SU-DHL-6 (cell line): Measurements from ENCODE around the gene LRRC43.
"Not testable (repeated sequence)": the region's sequence is repeated elsewhere in the genome, so short reads cannot be mapped to it uniquely, and the experiment has no call there.

Experiments used
- H2AFZ ChIP-seq: fragments of 200-600 bp; sonication (generic); 2 replicates; pipeline ENCODE4 v1.6.1; 2014; ENCODE audit warnings: low read depth, mild to moderate bottlenecking, moderate library complexity, mixed read lengths, antibody characterized with exemption, low read length; ENCODE audit not compliant: severe bottlenecking
- H3F3A ChIP-seq: fragments of 200-600 bp; shearing (Covaris generic); 2 replicates; pipeline ENCODE4 v1.6.0; 2016; ENCODE audit warnings: antibody characterized with exemption, mild to moderate bottlenecking; ENCODE audit not compliant: insufficient read depth
- H3K27ac ChIP-seq: fragments of 200-600 bp; sonication (generic); 2 replicates; pipeline ENCODE4 v1.5.1; 2016; ENCODE audit warnings: low read depth, mild to moderate bottlenecking, low read length, moderate library complexity, mixed read lengths
- H3K27me3 ChIP-seq: fragments of 200-600 bp; sonication (generic), shearing (Covaris generic); 2 replicates; pipeline ENCODE4 v1.6.0; 2014; ENCODE audit warnings: mild to moderate bottlenecking, low read length
- H3K36me3 ChIP-seq: fragments of 200-600 bp; sonication (generic); 2 replicates; pipeline ENCODE4 v1.6.1; 2014; ENCODE audit warnings: mild to moderate bottlenecking, low read length, mixed read lengths
- H3K4me2 ChIP-seq: fragments of 300-600, 200-600 bp; shearing (Covaris generic), sonication (generic); 2 replicates; pipeline ENCODE4 v1.6.0; 2014; ENCODE audit warnings: low read length, low read depth, mild to moderate bottlenecking; ENCODE audit not compliant: poor library complexity, severe bottlenecking
- H3K4me3 ChIP-seq: fragments of 200-600 bp; sonication (generic); 2 replicates; pipeline ENCODE4 v1.5.1; 2014; ENCODE audit warnings: antibody characterized with exemption, low read length, mild to moderate bottlenecking, mixed read lengths; ENCODE audit not compliant: insufficient read depth, poor library complexity, severe bottlenecking
- H3K79me2 ChIP-seq: fragments of 200-600 bp; sonication (generic); 2 replicates; pipeline ENCODE4 v1.6.1; 2014; ENCODE audit warnings: mild to moderate bottlenecking, low read length, moderate library complexity; ENCODE audit not compliant: insufficient read depth
- H3K9ac ChIP-seq: fragments of 200-600 bp; sonication (generic); 2 replicates; pipeline ENCODE4 v1.7.0; 2014; ENCODE audit warnings: mild to moderate bottlenecking, low read length
- H3K9me2 ChIP-seq: fragments of 200-600 bp; sonication (generic); replicated peaks from 2 replicates; pipeline ENCODE4 v1.6.1; 2014; ENCODE audit warnings: low read length; ENCODE audit not compliant: insufficient read depth
- H3K9me3 ChIP-seq: fragments of 200-600 bp; sonication (generic); 2 replicates; pipeline ENCODE4 v1.6.1; 2014; ENCODE audit warnings: low read length, mixed read lengths; ENCODE audit not compliant: insufficient read depth
- H4K20me1 ChIP-seq: fragments of 200-600 bp; sonication (generic); 2 replicates; pipeline ENCODE4 v1.6.1; 2014; ENCODE audit warnings: low read depth, mild to moderate bottlenecking, antibody characterized with exemption, low read length, moderate library complexity, mixed read lengths
- EZH2phosphoT487 ChIP-seq: fragments of 200-600 bp; sonication (generic), shearing (Covaris generic); conservative IDR thresholded peaks from 2 replicates; pipeline ENCODE4 v1.6.1; 2018; ENCODE audit warnings: mild to moderate bottlenecking, antibody characterized with exemption, low read length, moderate library complexity, mixed read lengths
- TF ChIP-seq, protein P1 (sequence below): fragments of 200-600 bp; sonication (generic); IDR thresholded peaks from one replicate; pipeline ENCODE4 v1.5.1; 2017; ENCODE audit warnings: antibody characterized with exemption, mild to moderate bottlenecking, low read length, moderate library complexity; ENCODE audit not compliant: insufficient read depth, poor library complexity, severe bottlenecking

LRRC43 gene

DNA sequence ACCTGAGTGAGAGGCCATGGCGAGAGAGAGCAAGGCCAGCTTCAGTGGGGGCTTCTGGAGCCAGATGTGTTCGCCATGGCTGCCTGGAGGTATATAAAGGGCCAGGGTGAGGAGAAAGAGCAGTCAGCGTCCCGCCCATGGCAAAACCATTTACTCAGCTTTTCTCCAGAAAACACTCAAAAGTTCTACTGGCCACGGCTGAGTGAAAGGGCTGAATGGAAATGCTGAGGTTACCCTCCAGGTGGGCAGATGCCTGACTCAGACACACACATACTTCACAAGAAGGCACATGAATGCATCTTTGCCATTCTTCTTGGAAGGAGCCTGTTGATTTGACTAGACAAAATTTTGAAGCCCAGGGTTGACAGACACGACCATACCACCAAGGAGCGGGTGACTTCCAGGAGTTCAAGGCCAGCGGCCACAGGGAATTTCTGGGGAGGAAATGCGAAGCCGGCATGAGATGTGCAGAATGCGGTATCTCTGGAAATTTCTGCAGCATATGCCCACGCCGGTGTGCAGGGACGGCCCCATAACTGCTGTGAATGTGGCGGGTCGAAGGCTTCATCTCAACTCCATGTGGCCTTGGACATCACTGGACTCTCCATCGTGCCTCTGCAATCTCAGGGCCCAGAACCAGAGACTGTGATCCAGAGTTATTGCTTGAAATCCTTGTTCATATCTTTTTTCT is 8.6 kb upstream of the LRRC43 start, which contains the start of gene IL31:
Gene IL31 (minus strand): TSS at position 67 of the 691 bp plus-strand sequence. CDS start 49 bp downstream, at position 18.
- TF ChIP-seq EZH2phosphoT487: no peak
- TF ChIP-seq, protein P1, sequence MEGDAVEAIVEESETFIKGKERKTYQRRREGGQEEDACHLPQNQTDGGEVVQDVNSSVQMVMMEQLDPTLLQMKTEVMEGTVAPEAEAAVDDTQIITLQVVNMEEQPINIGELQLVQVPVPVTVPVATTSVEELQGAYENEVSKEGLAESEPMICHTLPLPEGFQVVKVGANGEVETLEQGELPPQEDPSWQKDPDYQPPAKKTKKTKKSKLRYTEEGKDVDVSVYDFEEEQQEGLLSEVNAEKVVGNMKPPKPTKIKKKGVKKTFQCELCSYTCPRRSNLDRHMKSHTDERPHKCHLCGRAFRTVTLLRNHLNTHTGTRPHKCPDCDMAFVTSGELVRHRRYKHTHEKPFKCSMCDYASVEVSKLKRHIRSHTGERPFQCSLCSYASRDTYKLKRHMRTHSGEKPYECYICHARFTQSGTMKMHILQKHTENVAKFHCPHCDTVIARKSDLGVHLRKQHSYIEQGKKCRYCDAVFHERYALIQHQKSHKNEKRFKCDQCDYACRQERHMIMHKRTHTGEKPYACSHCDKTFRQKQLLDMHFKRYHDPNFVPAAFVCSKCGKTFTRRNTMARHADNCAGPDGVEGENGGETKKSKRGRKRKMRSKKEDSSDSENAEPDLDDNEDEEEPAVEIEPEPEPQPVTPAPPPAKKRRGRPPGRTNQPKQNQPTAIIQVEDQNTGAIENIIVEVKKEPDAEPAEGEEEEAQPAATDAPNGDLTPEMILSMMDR: no peak

DNA sequence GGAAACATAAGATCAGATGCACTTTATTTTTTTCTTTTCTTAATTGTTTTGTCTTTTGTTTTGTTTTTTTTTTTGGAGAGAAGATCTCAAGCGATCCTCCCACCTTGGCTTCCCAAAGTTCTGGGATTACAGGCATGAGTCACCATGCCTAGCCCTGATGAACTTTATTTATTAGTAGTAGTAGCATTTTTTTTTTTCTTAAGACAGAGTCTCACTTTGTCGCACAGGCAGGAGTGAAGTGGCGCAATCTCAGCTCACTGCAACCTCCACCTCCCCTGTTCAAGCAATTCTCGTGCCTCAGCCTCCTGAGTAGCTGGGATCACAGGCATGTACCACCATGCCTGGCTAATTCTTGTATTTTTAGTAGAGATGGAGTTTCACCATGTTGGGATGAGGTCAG is 6.5 kb upstream of the LRRC43 start:
- H3K27me3 ChIP-seq, H3K4me2 ChIP-seq, H3K9me3 ChIP-seq, H3K9me2 ChIP-seq, H3K36me3 ChIP-seq, H3K4me3 ChIP-seq, H4K20me1 ChIP-seq, H3F3A ChIP-seq, H3K27ac ChIP-seq, H3K9ac ChIP-seq, H2AFZ ChIP-seq, H3K79me2 ChIP-seq: not testable (repeated sequence)

More for the DNA sequence above, 8.6 kb upstream of the LRRC43 start, which contains the start of gene IL31:
- Histone ChIP-seq H3F3A (no peaks in the 10 kb centered on the region), H3K4me3 (no peak within 1 kb of the TSS), H3K4me2 (no peak within 1 kb of the TSS), H3K36me3 (no peaks in the 10 kb centered on the region), H3K9me3 (no peaks in the 10 kb centered on the region), H3K9ac (no peak within 1 kb of the TSS), H4K20me1 (no peaks in the 10 kb centered on the region), H3K27ac (no peak within 1 kb of the TSS), H3K27me3 (no peaks in the 10 kb centered on the region), H2AFZ (no peak within 1 kb of the TSS), H3K9me2 (no peaks in the 10 kb centered on the region), H3K79me2 (no peaks in the 10 kb centered on the region)

DNA sequence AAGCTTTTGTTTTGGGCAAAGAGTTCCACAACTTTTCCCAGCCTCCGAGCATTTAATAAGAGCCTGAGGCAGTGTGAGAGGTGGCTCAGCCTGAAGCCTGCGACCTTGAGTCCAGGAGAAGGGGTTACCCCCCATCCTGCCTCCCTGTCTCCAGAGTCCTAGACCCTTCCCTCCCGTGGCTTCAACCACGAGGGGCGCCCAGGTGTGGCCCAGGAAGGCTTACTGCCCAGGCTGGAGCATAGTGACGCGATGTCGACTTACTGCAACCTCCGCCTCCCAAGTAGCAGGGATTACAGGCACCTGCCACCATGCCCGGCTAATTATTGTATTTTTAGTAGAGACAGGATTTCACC is 641 bp downstream of the LRRC43 start:
- Histone ChIP-seq H3K9me2 (no peaks in the 10 kb centered on the region), H2AFZ (no peak overlapping the region), H3K79me2 (no peaks in the 10 kb centered on the region), H3K4me2 (no peak overlapping the region), H3K9ac (no peak overlapping the region), H3K27me3 (no peaks in the 10 kb centered on the region), H3K4me3 (no peak overlapping the region), H3K36me3 (no peaks in the 10 kb centered on the region), H3K9me3 (no peaks in the 10 kb centered on the region), H3K27ac (no peak overlapping the region), H3F3A (no peaks in the 10 kb centered on the region), H4K20me1 (no peaks in the 10 kb centered on the region)
- TF ChIP-seq, protein P1: no peak
- no peak for TF ChIP-seq EZH2phosphoT487

DNA sequence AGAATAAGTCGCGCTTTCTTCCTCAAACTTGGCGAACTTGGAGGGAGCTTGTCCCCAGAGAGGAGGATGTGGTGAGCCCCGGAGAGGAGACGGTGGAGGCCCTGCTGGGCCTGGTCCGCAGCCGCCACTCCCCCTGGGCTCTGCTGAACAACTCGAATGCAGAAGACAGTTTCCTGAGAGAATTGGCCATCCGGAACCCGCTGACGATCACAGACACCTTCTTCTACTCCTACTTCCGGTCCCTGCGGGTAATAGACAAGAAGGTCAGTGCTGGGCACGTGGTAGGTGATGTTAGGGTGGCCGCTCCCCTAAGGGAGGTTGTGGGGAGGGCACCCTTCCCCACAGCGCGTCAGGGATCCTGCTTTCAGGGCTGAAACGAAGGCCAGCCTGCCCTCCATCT is 1.6 kb downstream of the LRRC43 start:
- no peaks in the 10 kb centered on the region for H3K79me2 ChIP-seq
- no peak overlapping the region for H2AFZ ChIP-seq
- H4K20me1 ChIP-seq: no peaks in the 10 kb centered on the region
- TF ChIP-seq, protein P1: no peak
- TF ChIP-seq EZH2phosphoT487: no peak
- no peak overlapping the region for H3K27ac ChIP-seq
- no peaks in the 10 kb centered on the region for H3K9me2 ChIP-seq
- H3K4me2 ChIP-seq: no peak overlapping the region
- no peaks in the 10 kb centered on the region for H3F3A ChIP-seq
- H3K9ac ChIP-seq: no peak overlapping the region
- H3K9me3 ChIP-seq: no peaks in the 10 kb centered on the region
- H3K27me3 ChIP-seq: no peaks in the 10 kb centered on the region
- no peaks in the 10 kb centered on the region for H3K36me3 ChIP-seq
- no peak overlapping the region for H3K4me3 ChIP-seq
